Measurements from ENCODE around the gene SPESP1. TPM values are rescaled to one million over a fixed set of nuclear protein-coding genes. Genes with fewer than 3 reads are reported as not detected.

SPESP1 gene
- not detected in 3 replicates for total RNA-seq
- long read RNA-seq: 0 reads

- DNase-seq (ENCODE audit: low spot score): peak; percentile 77
- no peaks in the 10 kb centered on the region for H3K27me3 Mint-ChIP-seq (ENCODE audit: low read depth)
- H3K27ac Mint-ChIP-seq (ENCODE audit: unreplicated experiment): no peak within 1 kb of the TSS
- no peak within 1 kb of the TSS for H3K4me3 Mint-ChIP-seq (ENCODE audit: unreplicated experiment)
- peaks cover 18% of the 10 kb centered on the region for H3K4me1 Mint-ChIP-seq (ENCODE audit: low read depth)
- H3K36me3 Mint-ChIP-seq (ENCODE audit: low read depth): no peaks in the 10 kb centered on the region
- TF ChIP-seq, protein P1, sequence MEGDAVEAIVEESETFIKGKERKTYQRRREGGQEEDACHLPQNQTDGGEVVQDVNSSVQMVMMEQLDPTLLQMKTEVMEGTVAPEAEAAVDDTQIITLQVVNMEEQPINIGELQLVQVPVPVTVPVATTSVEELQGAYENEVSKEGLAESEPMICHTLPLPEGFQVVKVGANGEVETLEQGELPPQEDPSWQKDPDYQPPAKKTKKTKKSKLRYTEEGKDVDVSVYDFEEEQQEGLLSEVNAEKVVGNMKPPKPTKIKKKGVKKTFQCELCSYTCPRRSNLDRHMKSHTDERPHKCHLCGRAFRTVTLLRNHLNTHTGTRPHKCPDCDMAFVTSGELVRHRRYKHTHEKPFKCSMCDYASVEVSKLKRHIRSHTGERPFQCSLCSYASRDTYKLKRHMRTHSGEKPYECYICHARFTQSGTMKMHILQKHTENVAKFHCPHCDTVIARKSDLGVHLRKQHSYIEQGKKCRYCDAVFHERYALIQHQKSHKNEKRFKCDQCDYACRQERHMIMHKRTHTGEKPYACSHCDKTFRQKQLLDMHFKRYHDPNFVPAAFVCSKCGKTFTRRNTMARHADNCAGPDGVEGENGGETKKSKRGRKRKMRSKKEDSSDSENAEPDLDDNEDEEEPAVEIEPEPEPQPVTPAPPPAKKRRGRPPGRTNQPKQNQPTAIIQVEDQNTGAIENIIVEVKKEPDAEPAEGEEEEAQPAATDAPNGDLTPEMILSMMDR (IDR thresholded peaks at IDR 0.05): no peak
- no peaks in the 10 kb centered on the region for H3K9me3 Mint-ChIP-seq (ENCODE audit: low read depth)
Observed at GRCh38 chr15:68930268-68931022, at the start of gene SPESP1. Gene SPESP1, plus strand, starts transcription at chr15:68930525. Its CDS starts 129 bp downstream, at chr15:68930654.

DNA sequence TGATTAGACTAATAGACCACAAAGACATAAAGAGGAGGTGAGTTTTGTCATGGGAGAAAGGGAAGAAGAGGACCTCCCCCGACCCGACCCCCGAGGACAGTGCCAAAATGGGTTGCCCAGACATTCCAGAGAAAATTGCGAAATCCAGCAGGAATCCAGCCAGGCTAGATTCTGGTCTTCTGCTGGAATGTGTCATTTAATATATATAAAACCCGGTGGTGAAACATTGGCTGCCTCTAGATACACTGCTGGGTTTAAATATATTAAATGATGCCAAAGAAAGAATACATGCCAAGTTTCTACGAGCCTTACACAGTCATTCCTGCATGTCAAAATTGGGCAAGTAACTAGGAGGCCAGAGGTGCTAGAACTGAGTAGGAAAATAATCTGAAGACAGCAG is 45.3 kb upstream of the SPESP1 start:
- peak overlapping the region; percentile 74 for H3K27ac Mint-ChIP-seq (ENCODE audit: unreplicated experiment)
- no peaks in the 10 kb centered on the region for H3K9me3 Mint-ChIP-seq (ENCODE audit: low read depth)
- TF ChIP-seq, protein P1 (IDR thresholded peaks at IDR 0.05): no peak
- H3K36me3 Mint-ChIP-seq (ENCODE audit: low read depth): no peaks in the 10 kb centered on the region
- H3K27me3 Mint-ChIP-seq (ENCODE audit: low read depth): no peaks in the 10 kb centered on the region
- DNase-seq (ENCODE audit: low spot score): no peak
- H3K4me3 Mint-ChIP-seq (ENCODE audit: unreplicated experiment): no peak overlapping the region
- peaks cover 27% of the 10 kb centered on the region for H3K4me1 Mint-ChIP-seq (ENCODE audit: low read depth)

DNA sequence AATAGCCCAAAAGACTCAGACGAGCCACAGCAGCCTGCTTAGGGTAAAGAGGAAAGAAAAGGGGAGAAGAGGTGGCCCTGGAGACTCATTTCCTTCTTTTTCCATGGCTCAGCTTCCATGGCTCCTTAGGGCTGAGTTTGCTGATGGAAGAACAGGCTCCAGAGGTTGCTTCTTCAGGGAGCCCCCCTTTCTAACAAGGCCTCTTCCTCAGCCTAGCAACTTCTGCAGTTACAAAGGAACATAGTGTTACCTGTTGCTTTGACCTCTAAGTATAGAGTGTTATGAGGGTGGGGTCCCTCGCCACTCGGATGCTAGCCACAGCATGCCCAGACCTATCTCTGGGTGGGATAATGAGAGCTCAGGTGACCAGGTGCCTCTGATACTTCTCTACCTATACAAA is 43.2 kb upstream of the SPESP1 start:
- Mint-ChIP-seq H3K27ac (ENCODE audit: unreplicated experiment) (no peak overlapping the region), H3K9me3 (ENCODE audit: low read depth) (no peaks in the 10 kb centered on the region), H3K27me3 (ENCODE audit: low read depth) (no peaks in the 10 kb centered on the region), H3K4me1 (ENCODE audit: low read depth) (peaks cover 27% of the 10 kb centered on the region), H3K4me3 (ENCODE audit: unreplicated experiment) (no peak overlapping the region), H3K36me3 (ENCODE audit: low read depth) (no peaks in the 10 kb centered on the region)
- no peak for DNase-seq (ENCODE audit: low spot score)
- TF ChIP-seq, protein P1 (IDR thresholded peaks at IDR 0.05): no peak

DNA sequence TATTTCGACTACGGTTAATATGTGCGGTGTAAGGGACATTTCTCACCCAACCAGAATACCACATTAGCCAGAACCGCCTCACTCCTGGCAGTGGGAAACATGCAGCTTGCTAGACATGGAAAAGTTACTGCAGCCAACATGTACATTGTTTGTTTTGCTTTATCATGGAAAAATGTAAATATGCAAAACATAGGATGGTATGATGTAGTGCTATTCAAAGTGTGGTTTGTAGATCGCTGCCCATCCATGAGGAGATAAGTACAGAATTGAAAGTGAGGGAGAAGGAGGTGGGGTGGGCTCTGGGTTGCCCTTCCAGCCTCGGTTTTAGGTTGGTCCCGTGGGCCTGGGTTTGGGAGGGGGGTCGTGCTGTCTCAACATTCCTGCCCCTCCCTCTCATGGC is 42.5 kb upstream of the SPESP1 start:
- no peak overlapping the region for H3K4me3 Mint-ChIP-seq (ENCODE audit: unreplicated experiment)

DNA sequence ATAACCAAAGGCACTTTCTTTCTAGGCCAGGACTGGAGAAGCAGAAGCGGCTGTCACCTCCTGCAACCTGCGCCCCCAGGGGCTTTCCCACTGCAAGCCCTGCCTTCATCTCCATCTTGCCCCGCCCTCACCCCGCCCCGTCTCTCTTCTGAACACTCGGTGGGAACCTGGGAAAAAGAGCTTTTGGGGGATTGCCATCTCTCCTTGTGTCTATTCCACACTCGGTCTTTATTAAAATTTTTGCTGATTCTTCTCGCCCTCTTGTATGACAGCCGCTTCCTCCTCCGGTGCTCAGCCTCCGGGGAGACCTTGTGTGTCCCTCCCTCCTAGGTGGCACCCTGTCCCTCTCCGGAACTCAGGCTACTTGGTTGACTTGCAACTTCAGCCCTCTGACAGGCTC is 41.9 kb upstream of the SPESP1 start:
- Mint-ChIP-seq H3K4me3 (ENCODE audit: unreplicated experiment) (peak overlapping the region; percentile 19), H3K27ac (ENCODE audit: unreplicated experiment) (no peak overlapping the region), H3K9me3 (ENCODE audit: low read depth) (no peaks in the 10 kb centered on the region), H3K36me3 (ENCODE audit: low read depth) (peaks cover 2% of the 10 kb centered on the region), H3K27me3 (ENCODE audit: low read depth) (no peaks in the 10 kb centered on the region), H3K4me1 (ENCODE audit: low read depth) (peaks cover 27% of the 10 kb centered on the region)
- TF ChIP-seq, protein P1 (IDR thresholded peaks at IDR 0.05): no peak
- no peak for DNase-seq (ENCODE audit: low spot score)

More for the DNA sequence above, 42.5 kb upstream of the SPESP1 start:
- DNase-seq (ENCODE audit: low spot score): no peak
- Mint-ChIP-seq H3K36me3 (ENCODE audit: low read depth) (no peaks in the 10 kb centered on the region), H3K27me3 (ENCODE audit: low read depth) (no peaks in the 10 kb centered on the region), H3K9me3 (ENCODE audit: low read depth) (no peaks in the 10 kb centered on the region), H3K4me1 (ENCODE audit: low read depth) (peaks cover 27% of the 10 kb centered on the region), H3K27ac (ENCODE audit: unreplicated experiment) (no peak overlapping the region)
- TF ChIP-seq, protein P1 (IDR thresholded peaks at IDR 0.05): no peak
